H9 (cell line): ENCODE data around the gene TRAF7. TPM values are rescaled to one million over a fixed set of nuclear protein-coding genes. Genes with fewer than 3 reads are reported as not detected.
"Not testable (repeated sequence)": the region's sequence is repeated elsewhere in the genome, so short reads cannot be mapped to it uniquely, and the experiment has no call there.

Experiments used
- DNase-seq: peaks from one replicate; pipeline ENCODE4 v3.0.0-alpha.2; 2017
- H2AFZ ChIP-seq: one replicate; pipeline ENCODE4 v1.6.1; 2013; ENCODE audit warnings: mild to moderate bottlenecking, low read length, control low read depth, moderate library complexity
- H2AK5ac ChIP-seq: 2 replicates; pipeline ENCODE4 v1.6.1; 2013; ENCODE audit warnings: low read length, control low read depth, mixed read lengths; ENCODE audit not compliant: insufficient read length
- H2BK120ac ChIP-seq: one replicate; pipeline ENCODE4 v1.6.1; 2013; ENCODE audit warnings: low read depth, mild to moderate bottlenecking, low read length, control low read depth, inconsistent platforms; ENCODE audit not compliant: poor library complexity, severe bottlenecking
- H2BK12ac ChIP-seq: 2 replicates; pipeline ENCODE4 v1.6.1; 2013; ENCODE audit warnings: low read length, control low read depth, mixed read lengths, low read depth; ENCODE audit not compliant: insufficient read length
- H2BK15ac ChIP-seq: 2 replicates; pipeline ENCODE4 v1.6.1; 2013; ENCODE audit warnings: low read depth, low read length, control low read depth
- H2BK20ac ChIP-seq: one replicate; pipeline ENCODE4 v1.6.1; 2013; ENCODE audit warnings: low read depth, mild to moderate bottlenecking, low read length, control low read depth, inconsistent platforms; ENCODE audit not compliant: poor library complexity, severe bottlenecking
- H2BK5ac ChIP-seq: 2 replicates; pipeline ENCODE4 v1.6.1; 2013; ENCODE audit warnings: low read length, control low read depth, mixed read lengths; ENCODE audit not compliant: insufficient read length
- H3K14ac ChIP-seq: 2 replicates; pipeline ENCODE4 v1.6.1; 2013; ENCODE audit warnings: low read length, control low read depth; ENCODE audit not compliant: insufficient read depth
- H3K18ac ChIP-seq: 2 replicates; pipeline ENCODE4 v1.6.1; 2013; ENCODE audit warnings: low read depth, mild to moderate bottlenecking, mixed read lengths, low read length, control low read depth; ENCODE audit not compliant: insufficient read length
- H3K23ac ChIP-seq: 2 replicates; pipeline ENCODE4 v1.6.1; 2013; ENCODE audit warnings: low read length, control low read depth, mixed read lengths, low read depth; ENCODE audit not compliant: insufficient read length
- H3K23me2 ChIP-seq: 2 replicates; pipeline ENCODE4 v1.6.1; 2013; ENCODE audit warnings: low read depth, mild to moderate bottlenecking, mixed read lengths, low read length, control low read depth; ENCODE audit not compliant: insufficient read length, poor library complexity, severe bottlenecking
- H3K27ac ChIP-seq: 2 replicates; pipeline ENCODE4 v1.5.1; 2013; ENCODE audit warnings: low read length, control low read depth, mixed read lengths, low read depth; ENCODE audit not compliant: insufficient read length
- H3K27me3 ChIP-seq: 2 replicates; pipeline ENCODE4 v1.6.1; 2013; ENCODE audit warnings: low read length, control low read depth, inconsistent platforms; ENCODE audit not compliant: insufficient read depth
- H3K4ac ChIP-seq: 2 replicates; pipeline ENCODE4 v1.6.1; 2013; ENCODE audit warnings: low read depth, mild to moderate bottlenecking, control low read depth, inconsistent platforms, low read length, moderate library complexity
- H3K4me1 ChIP-seq: 2 replicates; pipeline ENCODE4 v1.6.1; 2013; ENCODE audit warnings: low read length, control low read depth, inconsistent platforms; ENCODE audit not compliant: insufficient read depth
- H3K4me2 ChIP-seq: 2 replicates; pipeline ENCODE4 v1.6.1; 2013; ENCODE audit warnings: low read length, control low read depth, mixed read lengths; ENCODE audit not compliant: insufficient read length, insufficient read depth
- H3K56ac ChIP-seq: 2 replicates; pipeline ENCODE4 v1.6.1; 2013; ENCODE audit warnings: low read depth, mild to moderate bottlenecking, mixed read lengths, low read length, control low read depth; ENCODE audit not compliant: insufficient read length
- H3K79me1 ChIP-seq: 2 replicates; pipeline ENCODE4 v1.6.1; 2013; ENCODE audit warnings: low read depth, mild to moderate bottlenecking, moderate library complexity, low read length, control low read depth, inconsistent platforms; ENCODE audit not compliant: insufficient read depth, poor library complexity, severe bottlenecking
- H3K79me2 ChIP-seq: 2 replicates; pipeline ENCODE4 v1.6.1; 2013; ENCODE audit warnings: low read length, control low read depth, inconsistent platforms; ENCODE audit not compliant: insufficient read depth
- H3K9ac ChIP-seq: 2 replicates; pipeline ENCODE4 v1.6.1; 2013; ENCODE audit warnings: low read length, control low read depth, mixed read lengths; ENCODE audit not compliant: insufficient read length; ENCODE audit errors: extremely low read depth
- H3K9me3 ChIP-seq: one replicate; pipeline ENCODE4 v1.6.1; 2013; ENCODE audit warnings: low read depth, low read length, inconsistent platforms; ENCODE audit not compliant: control insufficient read depth
- H3T11ph ChIP-seq: one replicate; pipeline ENCODE4 v1.6.1; 2013; ENCODE audit warnings: mild to moderate bottlenecking, low read length, control low read depth, inconsistent platforms
- H4K20me1 ChIP-seq: one replicate; pipeline ENCODE4 v1.6.1; 2013; ENCODE audit not compliant: control insufficient read depth, insufficient read length, insufficient read depth
- H4K5ac ChIP-seq: 2 replicates; pipeline ENCODE4 v1.6.1; 2013; ENCODE audit warnings: low read depth, mild to moderate bottlenecking, mixed read lengths, low read length, control low read depth; ENCODE audit not compliant: insufficient read length
- H4K8ac ChIP-seq: replicated peaks from 2 replicates; pipeline ENCODE4 v1.6.1; 2013; ENCODE audit warnings: low read length, control low read depth, mixed read lengths, low read depth; ENCODE audit not compliant: insufficient read length
- H4K91ac ChIP-seq: 2 replicates; pipeline ENCODE4 v1.6.1; 2013; ENCODE audit warnings: low read depth, mild to moderate bottlenecking, moderate library complexity, mixed read lengths, low read length, control low read depth; ENCODE audit not compliant: insufficient read length
- H3K27ac Mint-ChIP-seq, 3 experiments: 2 replicates in 2 of 3; 3 replicates in 1 of 3; pipeline ENCODE4 v1.8.0; 2020 to 2021; ENCODE audit warnings: mixed read lengths in 3 of 3, mild to moderate bottlenecking in 1 of 3, moderate library complexity in 1 of 3
- H3K27me3 Mint-ChIP-seq: 2 replicates; pipeline ENCODE4 v1.8.0; 2021; ENCODE audit warnings: low read depth, mild to moderate bottlenecking, moderate library complexity, mixed read lengths
- H3K36me3 Mint-ChIP-seq, 3 experiments: 2 replicates in 2 of 3; 3 replicates in 1 of 3; pipeline ENCODE4 v1.8.0; 2020 to 2021; ENCODE audit warnings: low read depth in 3 of 3, mixed read lengths in 3 of 3; ENCODE audit not compliant: insufficient read depth in 1 of 3
- H3K4me1 Mint-ChIP-seq, 2 experiments: 2 replicates each; pipeline ENCODE4 v1.8.0; 2020; ENCODE audit warnings: mixed read lengths in 2 of 2
- H3K4me3 Mint-ChIP-seq, 2 experiments: 2 replicates in 1 of 2; 3 replicates in 1 of 2; pipeline ENCODE4 v1.8.0; 2020 to 2021; ENCODE audit warnings: mild to moderate bottlenecking in 2 of 2, mixed read lengths in 2 of 2, moderate library complexity in 1 of 2
- H3K9me3 Mint-ChIP-seq, 2 experiments: 2 replicates in 1 of 2; 3 replicates in 1 of 2; pipeline ENCODE4 v1.8.0; 2020; ENCODE audit warnings: mild to moderate bottlenecking in 2 of 2, mixed read lengths in 2 of 2, moderate library complexity in 1 of 2
- WGBS: extraction: QIAGEN DNeasy Blood & Tissue Kit; methylation state at CpG from one replicate; pipeline ENCODE4 v1.1.7; 2013; ENCODE audit warnings: missing lambda C conversion rate, low lambda C conversion rate, mixed read lengths; ENCODE audit not compliant: insufficient read length; ENCODE audit errors: extremely low coverage; 5-methylcytosine and 5-hydroxymethylcytosine counted together
- total RNA-seq: library from RNA; stranded (reverse); gene quantifications from 2 replicates; pipeline ENCODE4 v1.2.1, GENCODE V29; 2021

TRAF7 gene
- total RNA-seq, 1 experiment from 2014 or later: 108 TPM

GRCh38 chr16:2109872-2110271 is 45.7 kb upstream of the TRAF7 start:
- H3K27me3 ChIP-seq, H4K5ac ChIP-seq, H3K27me3 Mint-ChIP-seq, H2AK5ac ChIP-seq, H2BK120ac ChIP-seq, H3K4me1 Mint-ChIP-seq, H4K91ac ChIP-seq, H3K14ac ChIP-seq, H2BK20ac ChIP-seq, H4K20me1 ChIP-seq, H3K23me2 ChIP-seq, H3K4me3 Mint-ChIP-seq, DNase-seq, H3K56ac ChIP-seq, H3K27ac ChIP-seq, H3T11ph ChIP-seq, H3K4me2 ChIP-seq, H3K9me3 ChIP-seq, H3K4ac ChIP-seq, H3K9me3 Mint-ChIP-seq, H3K18ac ChIP-seq, H3K4me1 ChIP-seq, H2AFZ ChIP-seq, H2BK5ac ChIP-seq, H3K79me1 ChIP-seq, H3K27ac Mint-ChIP-seq, H2BK15ac ChIP-seq, H3K9ac ChIP-seq, H4K8ac ChIP-seq, H3K79me2 ChIP-seq, H2BK12ac ChIP-seq, H3K23ac ChIP-seq: not testable (repeated sequence)
- H3K36me3 Mint-ChIP-seq: peaks cover 2 to 28% (median 13%) of the 10 kb centered on the region in 3 experiments; a peak in 6 of 7 replicates
- no CpG with 5 or more reads among the region's 23 CpGs for WGBS

- H3K4me2 ChIP-seq, H2AK5ac ChIP-seq, H3K27me3 ChIP-seq, H3K9ac ChIP-seq, H2BK120ac ChIP-seq, H4K8ac ChIP-seq, H2BK5ac ChIP-seq, H3K4ac ChIP-seq, H3K27me3 Mint-ChIP-seq, H2BK20ac ChIP-seq, H4K91ac ChIP-seq, DNase-seq, H4K5ac ChIP-seq, H3K18ac ChIP-seq, H3K9me3 ChIP-seq, H2AFZ ChIP-seq, H3K79me2 ChIP-seq, H3K14ac ChIP-seq, H3K9me3 Mint-ChIP-seq, H3K4me1 Mint-ChIP-seq, H3K4me1 ChIP-seq, H3K56ac ChIP-seq, H3T11ph ChIP-seq, H3K79me1 ChIP-seq, H3K27ac ChIP-seq, H3K27ac Mint-ChIP-seq, H4K20me1 ChIP-seq, H3K4me3 Mint-ChIP-seq, H2BK15ac ChIP-seq, H3K23ac ChIP-seq, H3K23me2 ChIP-seq, H2BK12ac ChIP-seq: not testable (repeated sequence)
- peaks cover 2 to 26% (median 13%) of the 10 kb centered on the region in 3 experiments; a peak in 6 of 7 replicates for H3K36me3 Mint-ChIP-seq
- WGBS: no CpG with 5 or more reads among the region's 43 CpGs
These were observed 45.1 kb upstream of the TRAF7 start for GRCh38 chr16:2110332-2111008.
